Left colon (tissue), 2 donors: ENCODE data around the gene GADD45G. TPM values are rescaled to one million over a fixed set of nuclear protein-coding genes. Genes with fewer than 3 reads are reported as not detected.

Experiments used
- ATAC-seq: fragments of 200-7000 bp; cut with Tn5 transposase; one replicate; pipeline ENCODE4 v1.9.1; 2020; ENCODE audit warnings: mild to moderate bottlenecking, moderate library complexity
- DNase-seq, 2 donors: peaks; one replicate each; pipeline ENCODE4 v3.0.0-alpha.2; 2020
- intact Hi-C, 2 donors: fragments of 100-400 bp; cut with DNase I in 1 of 2; cut with micrococcal nuclease in 1 of 2; formaldehyde crosslinking; loops; one replicate each; pipeline versions ENCODE4 v1.11.2 to v1.14.0; 2022; cut with DNase I, micrococcal nuclease
- total RNA-seq, 2 donors: library from RNA; stranded (reverse); fragmentation: NEBNext Ultra II Directional; extraction: Animal tissue kit (Norgen Biotek cat#: 25700); gene quantifications; one replicate each; pipeline ENCODE4 v1.2.1, GENCODE V29; 2021
- donor health status: DM: no; HTN: no; CAD: no.
- donor health status: DM: yes; HTN: yes; CAD: no.

Gene GADD45G
- total RNA-seq, 2 donors from 2014 or later: 5.3 to 13.9 TPM

DNA sequence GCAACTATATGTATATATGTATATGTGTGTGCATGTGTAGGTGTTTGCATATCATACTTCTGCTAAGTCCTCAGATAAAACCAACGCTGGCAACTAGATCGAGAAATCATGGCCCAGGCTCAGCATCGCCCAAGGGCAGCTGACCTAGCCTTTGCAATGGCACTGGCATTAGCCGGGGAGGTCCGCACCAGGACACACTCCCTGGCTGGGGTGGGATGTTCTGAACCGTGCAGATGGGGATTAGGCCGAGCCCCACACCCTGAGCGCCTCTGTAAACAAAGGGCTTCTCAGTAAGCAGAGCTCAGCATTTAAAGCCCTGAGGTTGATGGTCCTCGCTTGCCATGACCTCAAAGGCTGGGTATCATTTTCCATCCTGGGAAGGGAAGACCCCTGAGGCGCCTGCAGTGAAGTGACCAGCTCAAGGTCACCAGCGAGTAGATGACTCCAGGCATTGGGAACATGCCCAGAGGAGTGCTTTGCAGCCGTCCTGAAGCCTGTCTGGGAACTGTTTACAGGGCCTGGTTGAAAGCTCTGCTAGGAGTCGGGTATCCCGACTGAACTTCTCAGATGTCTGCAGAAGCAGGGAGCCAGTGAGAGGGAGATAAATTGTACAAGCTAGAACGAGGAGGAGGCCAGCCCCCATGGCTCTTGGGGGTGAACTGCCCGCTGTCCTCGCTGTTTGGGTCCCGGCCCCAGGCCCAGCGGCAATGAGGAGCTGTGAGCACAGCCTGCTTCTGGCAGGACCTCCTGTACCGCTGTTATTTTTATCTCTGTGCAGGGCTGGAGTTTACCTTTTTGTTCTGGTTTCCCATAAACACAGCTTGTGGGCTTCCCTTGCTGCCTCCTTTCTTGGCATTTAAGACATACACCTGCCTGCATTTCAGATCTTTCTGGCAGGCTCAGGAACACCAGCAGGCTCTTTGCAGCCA is 18.4 kb downstream of the GADD45G start:
- no peak for ATAC-seq
- peak in 1 of 2 donors; percentile 55 for DNase-seq
- intact Hi-C loops: no loop called here

DNA sequence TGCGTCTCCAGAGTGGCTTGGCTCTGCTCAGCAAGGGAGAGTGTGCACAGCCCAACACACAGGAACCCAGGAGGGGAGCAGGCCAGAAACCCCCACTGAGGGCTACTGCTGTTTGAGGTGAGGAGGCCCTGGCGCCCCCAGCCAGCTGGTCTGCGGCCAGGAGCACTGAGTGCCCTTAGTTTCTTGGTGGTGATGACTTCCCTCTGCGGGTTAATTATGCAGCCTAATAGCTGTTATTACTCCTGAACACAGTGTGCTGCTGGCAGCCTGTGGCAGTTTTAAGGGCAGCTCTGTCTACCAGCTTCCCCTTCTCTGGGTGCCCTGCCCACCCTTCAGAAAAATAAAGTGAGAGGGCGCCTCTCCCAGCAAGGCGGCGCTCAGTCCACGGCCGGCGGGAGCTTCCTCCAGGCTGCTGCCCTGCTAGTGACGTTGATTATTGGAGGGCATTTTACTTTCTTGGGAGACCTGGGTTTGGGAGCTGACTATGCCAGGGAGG is 19.2 kb downstream of the GADD45G start:
- DNase-seq (peak; percentile 23 to 46), ATAC-seq (no peak)
- intact Hi-C loops: no loop called here

DNA sequence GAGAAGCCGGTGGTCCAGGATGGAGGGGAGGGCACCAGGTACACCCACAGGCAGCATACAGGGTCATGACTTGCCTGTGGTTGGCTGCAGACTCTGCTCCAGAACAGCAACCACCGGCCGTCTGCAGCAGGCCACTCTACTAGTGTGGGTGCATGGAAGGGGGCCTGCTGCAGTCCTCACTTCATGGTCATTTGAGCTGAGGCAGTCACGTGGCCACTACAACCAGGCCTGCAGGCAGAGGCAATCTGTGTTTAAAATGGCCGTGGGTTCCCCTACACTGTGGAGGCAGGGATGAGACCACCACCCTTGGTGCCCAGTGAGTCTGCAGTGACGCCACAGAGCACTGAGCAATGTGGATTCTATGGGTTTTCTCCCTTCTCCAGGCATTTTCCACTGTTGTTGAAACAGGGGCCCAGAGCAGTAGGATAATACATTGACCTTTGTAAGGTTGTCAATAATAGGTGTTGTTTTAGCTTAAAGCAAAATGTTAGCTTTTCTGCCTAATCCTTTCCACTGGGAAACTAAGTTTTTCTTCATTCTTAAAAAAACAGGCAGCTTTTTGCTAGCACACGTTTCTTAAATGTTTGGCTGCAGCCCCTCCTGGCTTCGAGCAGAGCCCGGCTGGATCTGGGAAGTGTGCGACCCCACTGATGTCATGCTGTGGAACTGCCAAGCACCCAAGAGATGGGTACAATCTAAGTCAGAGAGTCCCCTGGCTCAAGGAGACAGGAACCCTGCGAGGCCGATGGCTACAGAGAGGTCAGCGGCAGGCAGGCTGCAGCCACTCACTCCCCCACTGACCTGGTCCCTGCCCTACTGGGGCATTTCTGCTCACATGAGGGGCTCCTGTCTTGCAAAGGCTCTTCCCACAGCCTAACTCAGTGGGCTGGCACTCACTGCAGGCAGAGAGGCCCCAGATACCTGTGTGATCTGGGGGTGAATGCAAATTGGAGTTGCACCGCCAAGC is 21.2 kb downstream of the GADD45G start:
- no peak for DNase-seq
- no peak for ATAC-seq
- intact Hi-C loops: no loop called here

DNA sequence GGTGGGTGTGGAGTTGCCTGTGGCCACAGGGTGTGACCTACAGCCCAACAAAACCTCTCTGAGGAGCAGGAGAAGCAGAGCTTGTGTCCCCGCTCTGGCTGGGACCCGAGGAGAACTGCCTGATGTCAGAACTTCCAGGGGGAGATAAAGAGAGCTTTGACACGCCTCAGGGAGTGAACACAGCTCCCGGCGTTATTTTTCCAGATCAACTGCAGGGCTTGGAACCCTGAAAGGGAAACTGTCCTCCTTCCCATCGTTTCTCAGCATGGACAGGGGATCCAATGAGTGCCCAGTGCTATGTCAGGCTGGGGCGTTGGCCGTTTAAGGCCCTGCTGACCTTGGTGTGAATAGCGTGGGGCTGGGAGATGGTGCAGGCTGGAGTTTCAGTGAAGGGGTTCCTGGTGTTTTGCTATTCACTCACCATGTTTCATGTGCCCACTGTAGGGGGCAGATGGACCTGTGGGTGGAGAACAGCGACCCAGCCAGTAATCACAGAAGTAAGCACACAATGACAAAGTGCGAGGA is 22.0 kb downstream of the GADD45G start:
- intact Hi-C loops: no loop called here
- no peak for DNase-seq
- no peak for ATAC-seq

DNA sequence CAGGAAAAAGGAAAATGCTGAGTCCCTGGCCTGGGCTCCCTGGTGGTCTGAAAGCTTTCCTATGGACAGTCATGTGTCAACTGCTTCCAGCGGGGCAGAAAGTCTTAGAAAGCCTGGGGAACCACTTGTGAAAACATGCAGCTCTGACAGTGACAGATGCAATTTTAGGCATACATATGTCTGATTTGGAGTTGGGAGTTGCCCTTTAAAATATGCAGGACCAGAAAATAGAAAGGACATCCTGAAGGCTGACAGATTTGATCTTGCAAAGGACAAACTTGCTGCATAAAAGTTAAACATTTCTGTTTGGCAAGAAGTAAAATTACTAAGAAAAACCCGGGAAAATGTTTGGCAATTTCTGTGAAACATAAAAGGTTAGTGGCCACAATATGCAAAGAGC is 23.8 kb downstream of the GADD45G start:
- no peak for ATAC-seq
- no peak for DNase-seq
- intact Hi-C loops: no loop called here

DNA sequence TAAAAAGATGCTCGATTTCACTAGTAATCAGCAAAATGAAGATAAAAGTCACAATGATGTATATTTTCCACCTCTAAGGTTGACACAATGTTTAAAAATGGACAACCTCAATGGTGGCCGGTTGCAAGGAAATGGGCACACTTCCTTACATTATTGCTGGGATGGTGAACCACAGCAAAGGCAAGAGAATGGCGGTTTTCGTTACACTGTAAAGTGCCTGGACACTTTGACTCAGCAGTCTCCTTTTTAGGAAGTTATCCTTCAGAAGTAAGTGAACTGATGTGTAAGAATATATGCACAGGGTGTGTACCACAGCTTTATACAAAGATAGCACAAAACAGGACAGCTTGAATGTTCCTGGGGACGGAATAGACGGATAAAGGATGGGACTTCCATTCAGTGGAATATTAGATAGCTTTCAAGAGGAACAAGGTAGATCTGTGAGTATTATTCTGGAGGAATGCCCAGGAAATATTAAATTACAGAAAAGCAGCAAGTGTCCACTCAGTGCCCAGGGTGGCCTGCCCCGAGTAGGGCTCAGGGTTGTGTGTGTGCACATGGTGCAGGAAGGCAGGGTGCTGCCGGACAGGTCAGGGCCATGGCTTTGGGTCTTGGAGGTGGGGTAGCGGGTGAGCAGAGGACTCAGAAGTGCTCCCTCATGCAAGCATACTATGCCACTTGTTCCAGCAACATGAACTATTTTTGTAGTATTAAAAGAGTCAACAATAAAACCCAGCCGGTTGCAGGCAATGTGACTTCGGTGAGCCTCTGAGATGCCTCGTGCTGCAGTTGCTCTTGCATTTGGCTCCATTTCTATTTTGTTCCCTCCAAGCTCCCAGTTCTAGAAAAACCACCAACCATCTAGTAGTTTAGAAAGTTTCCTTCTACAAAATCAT is 24.5 kb downstream of the GADD45G start:
- ATAC-seq (no peak), DNase-seq (no peak)
- intact Hi-C loops: no loop called here

DNA sequence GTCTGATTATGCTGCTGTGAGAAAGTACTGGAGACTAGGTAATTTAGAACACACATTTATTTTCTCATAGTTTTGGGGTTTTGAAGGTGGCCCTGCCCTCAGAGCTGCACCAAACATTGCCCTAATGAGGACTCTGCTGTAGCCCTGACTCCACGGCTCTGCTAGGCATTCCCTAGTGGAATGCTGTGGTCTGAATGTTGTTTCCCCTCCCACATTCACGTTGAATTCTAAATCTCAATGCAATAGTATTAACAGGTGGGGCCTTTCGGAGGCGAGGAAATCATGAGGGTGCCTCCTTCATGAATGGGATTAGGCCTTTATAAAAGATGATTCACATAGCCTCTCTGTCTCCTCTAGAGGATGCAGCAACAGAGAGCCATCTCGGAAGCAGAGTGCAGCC is 25.7 kb downstream of the GADD45G start:
- intact Hi-C loops: no loop called here
- no peak for ATAC-seq
- DNase-seq: no peak

DNA sequence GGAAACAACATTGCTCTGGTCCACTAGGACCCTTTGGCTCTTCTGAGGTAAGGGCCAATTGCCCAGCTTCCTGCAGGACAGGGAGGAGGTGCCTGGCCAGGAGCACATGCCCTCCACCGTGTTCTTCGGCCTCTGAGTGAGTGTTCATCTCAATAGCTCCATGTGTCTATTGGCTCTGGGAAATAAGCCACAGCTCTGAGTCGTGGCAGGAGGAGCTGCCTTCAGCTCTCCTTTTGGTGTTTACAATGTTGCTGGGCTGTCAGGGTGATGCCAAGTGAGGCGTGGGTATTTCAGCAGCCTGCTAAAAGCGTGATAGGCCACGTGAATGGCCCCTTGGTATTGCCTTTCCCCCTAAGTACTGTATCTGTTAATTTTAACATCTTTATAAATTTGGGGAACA is 26.6 kb downstream of the GADD45G start:
- intact Hi-C loops: no loop called here
- ATAC-seq (no peak), DNase-seq (no peak)

DNA sequence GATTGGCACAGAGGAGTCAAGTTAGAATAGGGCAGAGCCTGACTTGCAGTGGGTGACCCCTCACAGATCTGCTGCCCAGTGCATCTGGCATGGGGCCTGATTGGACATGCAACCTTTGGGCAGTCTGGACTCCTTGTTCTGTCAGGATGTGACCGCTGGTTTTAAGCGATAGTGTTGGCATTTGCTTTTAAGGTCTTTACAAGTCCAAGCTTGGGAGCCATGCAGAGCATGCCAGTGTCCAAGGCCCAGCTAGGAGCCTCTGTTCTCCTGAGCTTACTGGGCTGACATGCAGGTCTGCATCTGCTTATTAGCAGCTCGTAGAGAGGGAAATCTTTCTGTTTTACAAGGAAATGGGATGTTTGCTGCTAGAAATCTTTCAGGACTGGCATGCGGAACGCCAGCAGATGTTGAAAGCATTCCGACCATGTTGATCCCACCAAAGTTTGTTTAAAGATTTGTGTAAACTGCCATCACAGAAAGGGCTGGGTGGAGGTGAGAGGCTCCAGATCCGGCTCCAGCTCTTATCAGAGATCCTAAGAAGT is 27.5 kb downstream of the GADD45G start:
- DNase-seq (no peak), ATAC-seq (no peak)
- intact Hi-C loops: no loop called here

DNA sequence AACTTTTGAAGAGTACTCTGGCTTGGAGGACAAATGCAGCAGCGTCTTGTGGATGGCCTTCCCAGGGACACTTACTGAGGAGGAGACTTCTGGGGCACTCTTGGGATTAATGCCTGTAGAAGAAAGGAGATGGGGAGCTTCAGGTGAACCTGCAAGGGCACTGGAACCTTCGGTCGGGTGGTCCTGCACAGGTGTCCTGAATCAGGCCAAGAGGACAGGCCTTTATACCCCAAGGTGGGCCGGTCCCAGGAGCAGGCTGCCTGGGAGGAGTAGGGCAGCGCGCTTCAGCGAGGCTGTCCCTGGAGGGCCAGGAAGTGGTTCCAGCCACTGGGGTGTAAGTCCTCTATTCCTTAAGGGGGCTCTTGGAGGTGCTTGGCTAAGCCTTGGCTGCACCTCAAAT is 27.9 kb downstream of the GADD45G start:
- DNase-seq (no peak), ATAC-seq (no peak)
- intact Hi-C loops: no loop called here

DNA sequence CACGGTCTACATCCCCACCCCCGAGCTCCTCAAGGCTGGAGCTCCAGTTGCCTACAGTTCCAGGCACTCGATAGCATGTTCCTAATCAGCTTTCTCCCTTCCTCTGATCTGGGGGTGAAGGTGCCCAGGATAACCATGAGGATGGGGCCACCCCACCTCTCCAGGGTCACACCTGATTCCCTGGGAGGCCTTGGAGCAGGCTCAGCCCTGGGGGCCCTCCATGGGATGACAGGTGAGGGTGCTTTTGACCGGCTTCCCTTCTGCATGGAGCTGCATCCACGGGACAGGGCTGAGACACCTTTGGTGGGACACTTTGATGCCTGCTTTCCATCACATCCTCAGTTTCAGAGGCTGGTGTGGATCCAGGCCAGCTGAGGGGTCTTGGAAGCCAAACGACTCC is 28.6 kb downstream of the GADD45G start:
- intact Hi-C loops: no loop called here
- DNase-seq (no peak), ATAC-seq (no peak)

DNA sequence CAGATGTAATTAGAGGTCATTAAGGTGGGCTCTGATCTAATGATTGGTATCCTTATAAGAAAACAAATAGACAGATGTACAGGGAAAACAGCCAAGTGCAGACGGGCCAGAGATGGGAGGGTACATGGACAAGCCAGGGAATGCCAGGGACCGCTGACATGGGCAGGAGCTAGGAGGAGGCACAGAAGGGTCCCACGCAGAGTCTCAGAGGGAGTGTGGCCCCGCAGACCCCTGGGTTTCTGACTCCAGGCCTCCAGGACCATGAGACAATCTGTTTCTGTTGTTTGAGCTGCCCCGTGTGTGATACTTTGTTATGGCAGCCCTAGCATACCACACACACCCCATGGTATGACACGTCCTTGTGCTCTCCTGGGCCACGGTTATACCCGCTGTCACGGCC is 29.1 kb downstream of the GADD45G start:
- intact Hi-C loops: no loop called here
- ATAC-seq (no peak), DNase-seq (no peak)

DNA sequence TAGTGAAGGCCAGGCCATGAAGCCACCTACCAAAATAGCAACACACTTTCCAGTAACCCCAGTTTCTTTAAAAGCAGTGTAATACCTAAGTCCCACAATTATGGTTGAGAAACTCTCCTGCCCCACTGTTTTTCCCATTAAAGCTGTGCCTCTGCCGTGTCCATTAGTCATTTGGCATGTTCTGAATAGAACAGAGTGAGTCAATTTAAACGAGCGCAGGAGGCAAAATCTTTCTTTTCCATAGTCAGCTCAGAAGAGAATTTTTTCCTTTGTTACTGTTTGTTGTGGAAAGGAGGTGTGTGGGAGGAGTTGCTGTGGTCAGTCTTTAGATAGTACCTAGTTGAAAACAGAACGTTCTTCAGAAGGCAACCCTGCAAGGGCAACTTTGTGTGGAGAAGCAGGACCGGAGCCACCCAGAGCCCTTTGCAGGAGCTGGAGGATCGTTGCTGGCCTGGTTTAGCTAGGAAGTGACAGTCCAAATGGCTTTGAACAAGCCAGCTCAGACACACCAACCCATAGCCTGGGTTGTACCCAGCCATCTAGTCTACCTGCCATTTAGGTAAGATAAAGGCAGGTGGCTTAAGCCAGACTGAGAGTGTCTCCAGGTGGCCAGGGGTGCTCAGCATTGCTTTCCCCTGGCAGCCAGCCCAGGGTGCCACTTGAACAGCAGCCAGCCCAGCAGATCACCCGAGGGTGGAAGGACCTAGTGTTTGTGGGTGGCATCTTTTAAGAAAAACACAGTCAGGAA is 30.4 kb downstream of the GADD45G start:
- intact Hi-C loops: no loop called here
- ATAC-seq (no peak), DNase-seq (no peak)

DNA sequence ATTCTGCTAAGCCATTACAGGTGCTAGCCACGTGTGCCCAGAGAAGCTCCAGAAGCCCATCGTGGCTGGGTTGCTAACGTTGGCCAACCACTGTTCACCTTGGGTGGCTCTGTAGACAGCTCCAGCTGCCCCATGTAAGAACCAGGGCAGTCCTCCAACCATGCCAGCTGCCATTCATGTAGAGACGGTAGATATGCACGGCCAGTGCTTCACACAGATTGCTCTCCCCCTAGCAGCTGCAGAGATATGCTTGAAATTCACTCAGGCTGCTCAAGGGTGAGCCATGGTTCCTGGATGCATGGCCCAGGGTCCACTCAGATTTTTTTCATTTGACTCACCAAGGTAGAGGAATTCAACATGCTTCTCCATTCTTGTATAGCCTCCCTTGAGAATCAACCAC is 31.0 kb downstream of the GADD45G start:
- DNase-seq: no peak
- intact Hi-C loops: no loop called here
- ATAC-seq: no peak

DNA sequence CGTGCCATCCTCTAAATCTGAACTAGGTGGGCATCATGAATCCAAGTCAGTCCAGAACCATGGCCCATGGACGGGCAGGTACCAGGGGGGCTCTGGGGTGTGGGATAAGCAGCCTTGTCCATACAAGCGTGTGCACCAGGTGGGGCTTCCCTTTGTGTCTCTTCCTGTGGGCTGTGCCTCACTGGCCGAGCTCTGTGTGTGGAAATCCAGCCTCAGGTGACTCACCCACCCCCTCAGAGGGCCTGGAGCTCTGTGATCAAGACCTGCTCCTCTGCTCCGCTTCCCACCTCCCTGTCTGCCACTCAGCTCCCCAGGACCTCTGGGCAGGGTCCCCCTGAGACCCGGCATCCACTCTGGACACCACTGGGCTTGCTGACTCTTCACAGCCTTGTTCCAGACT is 33.0 kb downstream of the GADD45G start:
- no peak for DNase-seq
- intact Hi-C loops: no loop called here
- no peak for ATAC-seq

DNA sequence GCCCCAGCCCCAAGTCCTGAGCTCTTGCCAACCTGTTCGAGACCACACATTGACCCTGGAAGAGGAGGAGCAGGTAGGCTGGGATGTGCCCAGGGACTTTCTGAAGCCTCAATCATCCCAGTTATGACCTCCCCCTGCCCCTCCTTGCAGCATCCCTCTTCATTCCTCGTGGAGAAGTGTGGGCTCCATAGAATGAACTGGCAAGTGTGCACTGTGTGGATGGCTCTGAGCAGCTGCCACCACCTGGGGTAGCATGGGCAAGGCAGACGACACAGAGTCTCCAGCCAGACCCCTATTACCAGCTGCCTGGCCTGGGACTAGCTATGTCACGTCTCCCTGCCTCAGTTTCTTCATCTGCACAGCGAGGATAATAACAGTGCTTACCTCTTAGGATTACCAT is 33.5 kb downstream of the GADD45G start:
- ATAC-seq (no peak), DNase-seq (no peak)
- intact Hi-C loops: no loop called here

DNA sequence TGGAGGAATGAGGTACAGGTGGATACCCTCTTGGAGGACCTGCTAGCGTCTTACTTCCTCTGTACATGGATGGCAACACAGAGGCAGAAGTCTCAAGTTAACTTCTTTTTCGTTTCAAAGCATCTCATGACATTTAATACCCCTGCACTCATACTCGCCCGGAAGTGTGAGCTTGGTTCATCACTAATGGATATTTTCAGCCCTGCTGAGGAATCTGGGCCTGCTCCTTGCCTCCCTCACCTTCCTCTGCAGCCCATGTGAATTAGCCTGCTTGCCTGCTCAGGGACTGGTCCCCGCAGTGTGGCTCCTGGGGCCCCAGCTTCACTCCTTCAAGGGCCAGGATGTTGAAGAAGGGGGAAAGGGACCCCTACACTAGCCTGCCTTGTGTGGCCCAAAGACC is 34.1 kb downstream of the GADD45G start:
- DNase-seq (no peak), ATAC-seq (no peak)
- intact Hi-C loops: no loop called here

DNA sequence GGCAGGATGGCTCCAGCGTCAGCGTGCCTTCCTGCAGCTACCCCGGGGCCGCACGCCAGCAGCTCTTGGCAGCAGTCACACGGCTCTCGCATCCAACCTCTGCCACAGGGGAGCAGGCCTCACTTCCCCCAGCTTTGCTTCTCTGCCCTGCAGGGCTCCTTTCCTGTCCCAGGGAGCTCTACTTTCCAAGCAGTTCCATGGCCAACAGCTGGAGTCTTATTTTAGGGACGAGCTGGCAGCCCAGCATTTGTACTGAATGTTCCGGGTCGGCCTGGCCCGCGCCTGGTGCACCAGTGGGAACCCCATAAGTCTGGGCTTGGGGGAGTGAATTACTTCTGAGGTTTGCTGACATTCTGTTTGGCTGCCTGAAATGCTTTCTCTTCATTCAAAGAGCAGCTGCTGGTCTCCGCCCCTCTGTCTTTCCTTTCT is 34.6 kb downstream of the GADD45G start:
- ATAC-seq (no peak), DNase-seq (peak in 1 of 2 donors; percentile 54)
- intact Hi-C loops: no loop called here
